Peyer's patch (tissue), 4 donors: ENCODE results near the gene KRTAP5-7.

Experiments used
- CTCF ChIP-seq, 6 experiments: fragments of 450-650 bp in 4 of 6; fragments of 200-600 bp in 2 of 6; sonication (generic) in 1 of 6; IDR thresholded peaks; one replicate each; pipeline ENCODE4 v1.5.1; 2017 to 2019; ENCODE audit warnings: antibody characterized with exemption in 6 of 6, mild to moderate bottlenecking in 3 of 6, moderate library complexity in 1 of 6
- POLR2A ChIP-seq, 2 donors: fragments of 450-650 bp; IDR thresholded peaks; one replicate each; pipeline ENCODE4 v1.5.1; 2017; ENCODE audit warnings: antibody characterized with exemption in 2 of 2, mild to moderate bottlenecking in 2 of 2, moderate library complexity in 2 of 2

GRCh38 chr11:71545405-71545966 lies 18.4 kb downstream of the KRTAP5-7 start:
- no peak for TF ChIP-seq CTCF (IDR thresholded peaks at IDR 0.05)
- TF ChIP-seq POLR2A (IDR thresholded peaks at IDR 0.05), result no peak
